ENCODE measurements around the gene KIF6.

DNA sequence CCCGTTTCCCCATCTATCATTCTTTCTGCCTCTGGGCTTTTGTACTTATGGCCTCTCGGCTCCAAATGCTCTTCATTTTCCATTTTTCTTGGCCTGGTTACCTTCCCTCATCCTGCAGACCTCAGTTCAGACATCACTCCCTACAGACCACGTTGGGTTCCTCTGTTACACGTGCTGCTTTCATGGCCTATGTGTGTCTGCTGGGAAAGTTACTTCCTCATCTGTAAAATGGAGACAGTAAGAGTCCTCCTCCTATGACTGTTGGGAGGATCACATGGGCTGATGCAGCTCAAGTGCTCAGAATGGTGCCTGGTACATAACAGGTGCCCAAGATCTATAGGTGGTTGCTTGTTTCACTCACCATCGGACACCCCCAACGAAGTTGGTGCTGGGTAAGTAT lies 424.5 kb downstream of the KIF6 start:
- TF ChIP-seq, protein P1, sequence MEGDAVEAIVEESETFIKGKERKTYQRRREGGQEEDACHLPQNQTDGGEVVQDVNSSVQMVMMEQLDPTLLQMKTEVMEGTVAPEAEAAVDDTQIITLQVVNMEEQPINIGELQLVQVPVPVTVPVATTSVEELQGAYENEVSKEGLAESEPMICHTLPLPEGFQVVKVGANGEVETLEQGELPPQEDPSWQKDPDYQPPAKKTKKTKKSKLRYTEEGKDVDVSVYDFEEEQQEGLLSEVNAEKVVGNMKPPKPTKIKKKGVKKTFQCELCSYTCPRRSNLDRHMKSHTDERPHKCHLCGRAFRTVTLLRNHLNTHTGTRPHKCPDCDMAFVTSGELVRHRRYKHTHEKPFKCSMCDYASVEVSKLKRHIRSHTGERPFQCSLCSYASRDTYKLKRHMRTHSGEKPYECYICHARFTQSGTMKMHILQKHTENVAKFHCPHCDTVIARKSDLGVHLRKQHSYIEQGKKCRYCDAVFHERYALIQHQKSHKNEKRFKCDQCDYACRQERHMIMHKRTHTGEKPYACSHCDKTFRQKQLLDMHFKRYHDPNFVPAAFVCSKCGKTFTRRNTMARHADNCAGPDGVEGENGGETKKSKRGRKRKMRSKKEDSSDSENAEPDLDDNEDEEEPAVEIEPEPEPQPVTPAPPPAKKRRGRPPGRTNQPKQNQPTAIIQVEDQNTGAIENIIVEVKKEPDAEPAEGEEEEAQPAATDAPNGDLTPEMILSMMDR (conservative IDR thresholded peaks at IDR 0.05; ENCODE audit: low read length): no peak
- no peak for TF ChIP-seq EZH2phosphoT487 (IDR thresholded peaks at IDR 0.05; ENCODE audit: borderline replicate concordance)

All from Loucy (cell line).